Colon (tissue), 2 donors: ENCODE data around the gene ADAM15.

Source experiments
- FAIRE-seq: peaks from 2 replicates; lab custom pipeline; 2012; peaks lifted over from hg19 to GRCh38; lab: Jason Lieb, UNC
- donor health status: control.
- donor health status: control.

Gene ADAM15

DNA sequence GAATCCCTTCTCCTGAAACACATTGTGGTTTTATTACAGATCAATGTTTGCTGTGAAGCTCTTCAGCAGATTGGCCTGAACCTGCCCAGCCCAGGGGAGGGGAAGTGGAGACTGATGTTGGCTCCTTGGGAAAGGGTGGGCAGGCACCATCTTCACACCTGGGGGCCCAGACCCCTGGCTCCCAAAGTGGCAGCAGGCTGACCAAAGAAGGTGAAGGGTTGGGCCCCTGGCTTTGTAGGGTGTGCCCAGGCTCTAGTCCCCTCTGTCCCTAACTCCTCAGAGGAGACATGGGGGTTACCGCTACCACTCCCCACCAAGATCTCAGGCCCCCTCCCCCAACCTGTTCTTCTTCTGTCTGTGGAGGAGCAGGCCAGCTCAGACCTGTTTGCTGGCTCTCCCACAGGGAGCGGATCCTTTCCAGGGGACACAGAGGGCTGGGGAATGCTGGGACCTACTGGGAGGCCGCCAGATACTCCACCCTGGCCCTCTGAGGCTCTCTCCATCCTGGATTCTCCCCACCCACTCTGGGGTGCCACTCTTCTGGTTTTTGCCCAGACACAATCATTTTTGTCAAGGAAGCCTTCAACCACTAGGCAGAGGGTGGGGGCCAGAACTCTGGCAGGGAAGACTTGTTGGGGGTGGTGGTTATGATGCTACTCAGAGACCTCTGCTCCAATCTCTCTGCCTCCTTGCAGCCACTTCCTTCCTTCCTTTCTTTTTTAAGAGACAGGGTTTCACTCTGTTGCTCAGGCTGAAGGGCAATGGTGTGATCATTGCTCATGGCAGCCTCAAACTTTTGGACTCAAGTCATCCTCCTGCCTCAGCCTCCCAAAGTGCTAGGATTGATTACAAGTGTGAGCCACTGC is 22.5 kb downstream of the ADAM15 start:
- FAIRE-seq = no peak

DNA sequence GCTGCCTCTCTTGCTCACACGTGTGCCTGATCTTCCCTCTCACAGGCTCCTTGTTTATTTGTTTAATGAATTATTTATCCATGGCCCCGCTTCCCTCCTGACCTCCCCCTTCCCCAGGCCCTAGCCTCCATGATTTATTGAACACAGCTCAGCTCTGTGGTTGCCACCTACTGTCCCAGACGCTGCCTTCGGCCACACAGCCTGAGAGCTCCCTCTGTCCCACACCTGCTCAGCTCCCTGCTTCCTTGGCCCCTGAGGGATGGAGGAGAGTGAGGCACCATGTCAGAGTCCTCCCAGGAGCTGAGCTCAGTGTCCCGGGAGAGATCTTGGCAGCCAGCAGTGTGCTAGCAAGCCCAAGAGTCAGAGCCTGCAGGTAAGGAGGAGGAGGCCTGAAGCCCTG is 24.4 kb downstream of the ADAM15 start:
- FAIRE-seq = no peak

DNA sequence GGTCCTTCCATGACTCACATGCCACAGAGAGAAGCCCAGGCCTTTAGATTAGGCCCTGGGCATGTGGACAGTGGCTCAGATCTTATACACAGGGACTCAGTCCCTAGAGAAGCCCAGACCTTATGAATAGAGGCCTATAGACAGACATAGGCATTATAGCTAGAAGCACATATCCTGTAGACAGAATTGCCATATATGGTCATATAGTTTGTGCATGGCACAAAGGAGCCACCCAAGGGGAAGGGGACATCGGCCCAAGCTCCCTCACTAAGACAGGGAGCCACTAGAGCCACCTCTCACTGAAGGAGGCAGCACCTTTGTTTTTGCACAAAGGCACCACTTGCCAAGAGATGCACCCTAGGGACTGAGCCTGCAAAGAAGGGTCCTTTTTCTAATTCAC is 25.3 kb downstream of the ADAM15 start:
- FAIRE-seq = no peak

DNA sequence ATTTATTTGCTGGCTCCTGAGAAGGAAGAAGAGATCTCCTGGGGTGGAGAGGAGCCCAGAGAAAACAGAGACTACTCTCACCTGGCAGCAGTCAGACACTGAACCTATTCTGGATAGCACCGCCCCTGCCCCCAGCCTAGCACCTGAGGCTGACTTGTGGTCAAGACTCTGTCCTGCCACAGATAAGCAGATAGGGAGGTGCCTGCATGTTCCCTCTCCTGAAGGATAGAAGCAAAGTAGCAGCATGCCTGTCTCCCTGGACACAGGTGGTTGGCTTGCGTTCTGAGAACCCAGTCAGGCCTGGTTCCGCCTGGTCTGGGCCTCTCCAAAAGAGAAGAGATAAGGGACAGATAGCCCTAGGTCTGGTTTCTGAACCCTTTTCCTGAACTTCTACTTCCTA is 26.2 kb downstream of the ADAM15 start:
- no peak for FAIRE-seq

- no peak for FAIRE-seq
Observed at GRCh38 chr1:155077758-155078445, 26.8 kb downstream of the ADAM15 start.

- no peak for FAIRE-seq
Observed at GRCh38 chr1:155078469-155079209, 27.5 kb downstream of the ADAM15 start, which contains the start of gene EFNA3. TSS of gene EFNA3 (plus strand) at chr1:155078837. CDS start at chr1:155078942, 105 bp downstream.

- no peak for FAIRE-seq
Observed at GRCh38 chr1:155079210-155079486, 28.0 kb downstream of the ADAM15 start.

- no peak for FAIRE-seq
Observed at GRCh38 chr1:155079487-155080311, 28.6 kb downstream of the ADAM15 start.

GRCh38 chr1:155080312-155081228 is 29.5 kb downstream of the ADAM15 start:
- no peak for FAIRE-seq

DNA sequence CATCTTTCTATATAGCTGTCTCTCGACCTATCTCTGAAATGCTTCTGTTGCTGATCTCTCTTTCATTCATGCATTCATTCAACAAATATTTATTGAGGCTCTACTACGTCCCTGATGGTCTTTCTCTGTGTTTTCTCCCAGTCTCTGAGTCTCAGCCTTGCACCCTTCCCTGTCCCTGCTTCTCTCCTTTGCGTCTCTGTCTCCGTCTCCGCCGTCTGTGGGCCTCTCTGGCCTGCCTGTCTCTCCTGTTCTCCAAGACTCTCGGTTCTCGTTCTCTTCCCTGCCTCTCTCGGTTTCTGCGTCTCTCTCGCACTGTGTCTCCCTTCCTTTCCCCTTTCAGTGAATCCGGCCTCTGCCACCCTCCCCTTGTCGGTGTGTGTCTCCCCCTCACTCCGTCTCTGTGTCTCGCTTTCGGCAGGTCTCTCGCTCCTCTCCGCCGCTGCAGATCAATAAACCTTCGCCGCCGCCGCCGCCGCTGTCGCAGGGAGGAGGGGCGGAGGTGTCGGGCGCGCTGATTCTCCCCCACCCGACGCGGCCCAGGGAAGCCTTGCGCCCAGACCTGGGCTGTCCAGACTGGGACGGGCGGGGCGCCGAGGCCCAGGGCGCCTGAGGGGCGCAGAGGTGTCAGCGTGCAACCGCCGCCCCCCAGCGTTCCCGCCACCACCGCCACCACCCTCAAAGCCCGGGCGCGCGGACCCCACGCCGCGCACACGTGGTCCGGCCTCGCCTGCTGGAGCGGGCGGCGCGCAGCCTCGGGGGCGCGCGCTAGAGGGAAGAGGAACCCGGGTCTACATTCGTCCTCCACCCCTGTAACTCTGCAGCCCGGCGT is 30.6 kb downstream of the ADAM15 start:
- FAIRE-seq = no peak

GRCh38 chr1:155082301-155083051 is 31.4 kb downstream of the ADAM15 start:
- no peak for FAIRE-seq

DNA sequence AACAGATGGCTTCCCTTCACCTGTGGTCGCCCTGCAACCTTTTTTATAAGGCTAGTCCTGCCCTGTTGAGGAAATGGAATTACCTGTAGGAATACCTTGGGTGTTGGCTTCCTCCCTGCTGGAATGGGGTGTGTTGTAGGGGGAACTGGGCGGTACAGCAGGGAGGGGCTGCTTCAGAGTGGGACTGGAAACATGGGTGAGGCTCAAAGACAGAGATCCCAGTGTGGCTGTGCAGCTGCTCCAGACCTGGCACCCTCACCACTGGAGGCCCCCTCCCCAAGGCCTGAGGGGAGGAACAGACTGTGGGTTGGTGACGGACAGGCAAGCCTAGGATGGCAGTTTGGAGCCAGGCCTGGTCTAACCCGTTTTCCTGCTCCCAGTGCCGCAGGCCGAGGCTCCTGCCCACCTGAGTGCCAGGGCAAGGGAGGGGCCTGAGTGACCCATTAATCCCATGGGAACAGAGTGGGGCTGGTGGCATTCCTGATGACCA is 32.0 kb downstream of the ADAM15 start:
- FAIRE-seq = no peak

DNA sequence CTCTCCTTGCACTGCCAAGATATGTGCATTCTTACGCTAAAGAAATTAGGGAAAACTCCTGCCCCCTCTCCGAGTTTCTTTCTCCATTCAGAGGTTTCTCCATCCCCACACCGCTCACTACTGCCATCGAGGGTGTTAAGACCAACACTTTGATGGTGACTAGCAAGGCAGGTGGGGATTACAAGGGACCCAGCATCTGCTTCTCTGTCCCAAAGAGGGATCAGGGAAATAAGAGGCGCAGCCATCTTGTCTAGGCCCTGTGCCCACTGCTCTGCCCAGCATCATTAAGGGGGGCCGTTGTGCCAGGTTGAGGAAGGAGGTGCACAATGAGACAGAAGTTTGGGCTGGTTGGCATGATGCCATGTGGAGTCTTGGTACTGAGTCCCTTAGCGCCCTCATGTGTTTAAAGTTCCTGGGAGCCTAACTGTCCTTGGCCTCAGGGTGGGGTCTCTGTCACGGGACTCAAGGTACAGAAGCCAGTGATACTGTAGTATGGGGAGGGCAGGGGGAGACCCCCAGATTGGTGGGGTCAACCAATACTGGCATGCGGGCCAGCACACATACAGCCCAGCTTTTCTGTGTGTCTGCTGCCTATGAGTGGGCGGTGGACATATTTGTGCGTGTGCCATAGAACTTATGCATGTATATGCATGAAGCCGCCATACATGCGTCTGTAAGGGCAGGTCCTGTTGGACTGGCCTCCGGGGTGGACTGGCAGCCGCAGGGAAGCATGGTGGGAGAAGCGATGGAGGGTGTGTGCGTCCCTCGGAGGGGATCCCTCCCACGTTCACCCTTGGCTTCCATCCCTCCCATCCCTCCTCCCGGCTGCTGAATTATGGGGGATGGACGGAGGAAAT is 33.0 kb downstream of the ADAM15 start:
- FAIRE-seq = no peak

DNA sequence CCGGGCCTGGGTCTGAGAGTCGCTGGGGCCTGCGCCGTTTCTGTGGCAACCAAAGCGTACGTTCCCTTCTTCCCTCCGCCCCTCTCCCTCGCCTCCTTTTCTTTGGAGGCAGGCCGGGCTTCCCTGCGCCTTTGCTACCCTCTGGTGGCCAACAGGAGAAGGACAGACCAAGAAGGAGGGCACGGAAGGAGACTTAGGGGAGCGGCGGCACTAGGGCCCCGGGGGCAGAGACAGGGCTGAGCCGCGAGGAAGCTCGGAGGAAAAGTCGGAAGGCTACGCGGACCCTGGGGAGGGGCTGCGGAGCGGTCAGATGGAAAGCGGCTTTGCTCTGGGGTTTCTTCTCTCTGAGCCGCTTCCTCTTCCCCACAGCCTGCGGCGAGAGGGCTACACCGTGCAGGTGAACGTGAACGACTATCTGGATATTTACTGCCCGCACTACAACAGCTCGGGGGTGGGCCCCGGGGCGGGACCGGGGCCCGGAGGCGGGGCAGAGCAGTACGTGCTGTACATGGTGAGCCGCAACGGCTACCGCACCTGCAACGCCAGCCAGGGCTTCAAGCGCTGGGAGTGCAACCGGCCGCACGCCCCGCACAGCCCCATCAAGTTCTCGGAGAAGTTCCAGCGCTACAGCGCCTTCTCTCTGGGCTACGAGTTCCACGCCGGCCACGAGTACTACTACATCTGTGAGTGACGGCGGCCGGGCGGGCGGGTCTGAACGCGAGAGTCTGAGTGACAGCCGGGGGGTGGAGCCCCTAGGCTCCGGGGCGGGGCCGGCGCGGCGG is 33.8 kb downstream of the ADAM15 start:
- no peak for FAIRE-seq

- FAIRE-seq = no peak
Observed at GRCh38 chr1:155085504-155086127, 34.5 kb downstream of the ADAM15 start.

GRCh38 chr1:155086128-155086741 is 35.1 kb downstream of the ADAM15 start:
- FAIRE-seq = no peak
